Skeletal muscle satellite cell (primary cell): ENCODE results near the gene ZNF750.
A peak's percentile ranks its signal among the peaks of the same experiment; 100 is the strongest.

ENCODE experiments used
- H3K27me3 ChIP-seq: 2 replicates; pipeline ENCODE4 v1.7.0; 2013; ENCODE audit warnings: low read length; ENCODE audit not compliant: control insufficient read depth, insufficient read depth
- H3K36me3 ChIP-seq: 2 replicates; pipeline ENCODE4 v1.7.0; 2013; ENCODE audit warnings: mild to moderate bottlenecking, control low read depth, low read length; ENCODE audit not compliant: insufficient read depth
- H3K4me1 ChIP-seq: 2 replicates; pipeline ENCODE4 v1.7.0; 2013; ENCODE audit warnings: low read length; ENCODE audit not compliant: control insufficient read depth, insufficient read depth
- H3K4me2 ChIP-seq: 2 replicates; pipeline ENCODE4 v1.7.0; 2013; ENCODE audit warnings: mild to moderate bottlenecking, low read length
- H3K4me3 ChIP-seq: 2 replicates; pipeline ENCODE4 v1.7.0; 2013; ENCODE audit warnings: low read length
- H3K9ac ChIP-seq: 2 replicates; pipeline ENCODE4 v1.7.0; 2013; ENCODE audit warnings: mild to moderate bottlenecking, low read depth, low read length, moderate library complexity
- H3K9me3 ChIP-seq: replicated peaks from 2 replicates; pipeline ENCODE4 v1.7.0; 2013; ENCODE audit warnings: mild to moderate bottlenecking, control low read depth, low read length

Gene ZNF750

GRCh38 chr17:82863383-82863940 is 23.6 kb upstream of the ZNF750 start:
- no peaks in the 10 kb centered on the region for H3K27me3 ChIP-seq
- H3K4me3 ChIP-seq: no peak overlapping the region
- peak overlapping the region; percentile 22 for H3K4me2 ChIP-seq
- no peak overlapping the region for H3K9ac ChIP-seq
- H3K36me3 ChIP-seq: no peaks in the 10 kb centered on the region
- H3K4me1 ChIP-seq: peaks cover 60% of the 10 kb centered on the region
- no peaks in the 10 kb centered on the region for H3K9me3 ChIP-seq

- Histone ChIP-seq H3K9me3 (no peaks in the 10 kb centered on the region), H3K4me3 (no peak overlapping the region), H3K36me3 (no peaks in the 10 kb centered on the region), H3K9ac (no peak overlapping the region), H3K27me3 (no peaks in the 10 kb centered on the region), H3K4me1 (peaks cover 60% of the 10 kb centered on the region), H3K4me2 (no peak overlapping the region)
These were observed 23.0 kb upstream of the ZNF750 start for GRCh38 chr17:82862737-82863382.

GRCh38 chr17:82862191-82862590 is 22.4 kb upstream of the ZNF750 start:
- H3K4me3 ChIP-seq: no peak overlapping the region
- no peak overlapping the region for H3K4me2 ChIP-seq
- H3K36me3 ChIP-seq: no peaks in the 10 kb centered on the region
- no peaks in the 10 kb centered on the region for H3K27me3 ChIP-seq
- peaks cover 56% of the 10 kb centered on the region for H3K4me1 ChIP-seq
- no peaks in the 10 kb centered on the region for H3K9me3 ChIP-seq
- no peak overlapping the region for H3K9ac ChIP-seq

DNA sequence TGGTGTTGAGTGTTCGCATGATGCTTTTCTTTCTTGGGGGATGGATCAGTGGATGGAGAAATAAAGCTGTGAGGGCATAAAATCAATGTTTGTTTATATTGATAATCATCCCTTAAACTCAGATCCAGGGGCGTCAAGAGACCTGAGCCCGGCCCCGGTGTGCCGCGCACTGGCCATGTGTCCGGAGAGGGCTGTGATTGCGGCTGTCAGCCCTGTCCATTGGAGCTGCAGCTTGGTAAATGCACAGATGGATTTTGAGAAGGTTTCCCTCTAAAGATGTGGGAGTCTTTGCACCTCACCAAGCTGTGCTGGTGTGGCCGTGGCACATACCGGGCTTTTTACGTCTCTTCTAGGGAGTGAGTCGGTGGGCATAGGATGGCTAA is 21.6 kb upstream of the ZNF750 start:
- no peaks in the 10 kb centered on the region for H3K27me3 ChIP-seq
- no peak overlapping the region for H3K4me2 ChIP-seq
- no peaks in the 10 kb centered on the region for H3K9me3 ChIP-seq
- H3K36me3 ChIP-seq: no peaks in the 10 kb centered on the region
- H3K9ac ChIP-seq: no peak overlapping the region
- peaks cover 48% of the 10 kb centered on the region for H3K4me1 ChIP-seq
- no peak overlapping the region for H3K4me3 ChIP-seq

DNA sequence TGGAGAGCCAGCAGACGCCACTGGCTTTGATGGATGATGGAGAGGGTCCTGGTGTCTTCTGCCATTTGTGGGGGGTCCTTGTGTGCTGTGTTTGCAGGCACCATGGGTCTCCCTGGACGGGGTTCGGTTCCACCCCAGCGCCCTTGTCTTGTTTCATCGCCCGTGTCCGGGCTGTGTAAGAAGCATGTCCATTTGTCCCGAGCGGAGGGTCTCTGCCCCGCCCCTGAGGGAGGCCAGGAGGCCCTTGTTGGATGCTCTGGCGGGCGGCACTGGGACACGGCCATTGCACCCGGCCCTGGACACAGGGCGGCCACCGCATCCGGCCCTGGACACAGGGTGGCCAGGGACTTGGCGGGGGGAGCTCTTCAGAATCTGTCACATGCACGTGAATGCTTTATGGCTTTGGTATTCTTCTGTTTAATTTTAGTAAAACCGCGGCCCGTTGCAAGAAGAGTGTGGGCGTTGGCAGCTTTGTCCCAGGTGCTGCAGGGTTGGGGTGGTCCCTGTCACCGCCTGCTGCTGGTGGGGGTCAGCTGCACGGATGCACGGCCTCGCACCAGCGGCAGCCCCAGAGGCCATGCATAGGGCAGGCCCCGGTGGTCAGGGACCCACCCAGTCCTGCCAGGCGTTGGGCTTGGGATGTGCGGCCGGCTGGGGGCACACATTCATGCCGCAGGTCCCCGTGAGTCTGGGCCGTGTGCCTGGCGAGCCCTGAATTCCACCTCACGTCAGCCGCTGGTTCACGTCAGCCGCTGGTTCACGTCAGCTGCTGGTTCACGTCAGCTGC is 21.0 kb upstream of the ZNF750 start:
- H3K9me3 ChIP-seq: no peaks in the 10 kb centered on the region
- H3K4me2 ChIP-seq: peak overlapping the region; percentile 70
- H3K27me3 ChIP-seq: no peaks in the 10 kb centered on the region
- H3K36me3 ChIP-seq: no peaks in the 10 kb centered on the region
- H3K4me1 ChIP-seq: peaks cover 43% of the 10 kb centered on the region
- peak overlapping the region; percentile 51 for H3K9ac ChIP-seq
- no peak overlapping the region for H3K4me3 ChIP-seq

- no peaks in the 10 kb centered on the region for H3K9me3 ChIP-seq
- H3K4me1 ChIP-seq: peaks cover 41% of the 10 kb centered on the region
- H3K4me3 ChIP-seq: peak overlapping the region; percentile 18
- H3K36me3 ChIP-seq: no peaks in the 10 kb centered on the region
- H3K9ac ChIP-seq: peak overlapping the region; percentile 51
- peak overlapping the region; percentile 70 for H3K4me2 ChIP-seq
- no peaks in the 10 kb centered on the region for H3K27me3 ChIP-seq
These were observed 19.9 kb upstream of the ZNF750 start for GRCh38 chr17:82859431-82860403.

GRCh38 chr17:82858376-82859126 is 18.7 kb upstream of the ZNF750 start:
- Histone ChIP-seq H3K4me3 (no peak overlapping the region), H3K4me1 (peaks cover 30% of the 10 kb centered on the region), H3K36me3 (no peaks in the 10 kb centered on the region), H3K4me2 (no peak overlapping the region), H3K9ac (peak overlapping the region; percentile 51), H3K9me3 (no peaks in the 10 kb centered on the region), H3K27me3 (no peaks in the 10 kb centered on the region)

GRCh38 chr17:82856361-82856760 is 16.5 kb upstream of the ZNF750 start:
- H3K9ac ChIP-seq: no peak overlapping the region
- H3K36me3 ChIP-seq: no peaks in the 10 kb centered on the region
- H3K4me2 ChIP-seq: no peak overlapping the region
- no peak overlapping the region for H3K4me3 ChIP-seq
- H3K9me3 ChIP-seq: no peaks in the 10 kb centered on the region
- H3K4me1 ChIP-seq: peaks cover 21% of the 10 kb centered on the region
- H3K27me3 ChIP-seq: no peaks in the 10 kb centered on the region

- peaks cover 2% of the 10 kb centered on the region for H3K4me1 ChIP-seq
- H3K4me3 ChIP-seq: no peak overlapping the region
- H3K9ac ChIP-seq: no peak overlapping the region
- no peaks in the 10 kb centered on the region for H3K27me3 ChIP-seq
- no peak overlapping the region for H3K4me2 ChIP-seq
- no peaks in the 10 kb centered on the region for H3K9me3 ChIP-seq
- H3K36me3 ChIP-seq: no peaks in the 10 kb centered on the region
These were observed 14.4 kb upstream of the ZNF750 start for GRCh38 chr17:82854226-82854625.

- Histone ChIP-seq H3K9me3 (no peaks in the 10 kb centered on the region), H3K9ac (no peak overlapping the region), H3K4me1 (no peaks in the 10 kb centered on the region), H3K36me3 (no peaks in the 10 kb centered on the region), H3K4me2 (no peak overlapping the region), H3K27me3 (no peaks in the 10 kb centered on the region), H3K4me3 (no peak overlapping the region)
These were observed 11.6 kb upstream of the ZNF750 start for GRCh38 chr17:82851381-82851780.
